Right hindlimb (tissue), 1 donor: Measurements from ENCODE around the gene TTC31.
A peak's percentile ranks its signal among the peaks of the same experiment; 100 is the strongest.

Experiments
- DNase-seq: peaks from one replicate; pipeline ENCODE4 v3.0.0-alpha.2; 2018

The TTC31 gene

GRCh38 chr2:74488643-74489481 is 6.0 kb downstream of the TTC31 start:
- no peak for DNase-seq

GRCh38 chr2:74489906-74490305 is 7.0 kb downstream of the TTC31 start:
- no peak for DNase-seq

- no peak for DNase-seq
Observed at GRCh38 chr2:74491648-74492544, 9.0 kb downstream of the TTC31 start.

- no peak for DNase-seq
Observed at GRCh38 chr2:74493546-74493945, 10.7 kb downstream of the TTC31 start.

- DNase-seq, result no peak
Observed at GRCh38 chr2:74495440-74495839, 12.6 kb downstream of the TTC31 start.

GRCh38 chr2:74496997-74497776 is 14.3 kb downstream of the TTC31 start:
- no peak for DNase-seq

- DNase-seq, result no peak
Observed at GRCh38 chr2:74497777-74498499, 15.1 kb downstream of the TTC31 start.

- DNase-seq, result no peak
Observed at GRCh38 chr2:74498500-74499266, 15.8 kb downstream of the TTC31 start.

GRCh38 chr2:74499267-74499939 is 16.5 kb downstream of the TTC31 start, which contains the start of gene LBX2:
Gene LBX2 (minus strand): TSS chr2:74499603. CDS start chr2:74499537, 66 bp downstream.
- peak; percentile 72 for DNase-seq

GRCh38 chr2:74499940-74500577 is 17.2 kb downstream of the TTC31 start:
- no peak for DNase-seq

GRCh38 chr2:74500578-74500946 is 17.7 kb downstream of the TTC31 start:
- no peak for DNase-seq

- no peak for DNase-seq
Observed at GRCh38 chr2:74501335-74502071, 18.6 kb downstream of the TTC31 start.

GRCh38 chr2:74502147-74502719 is 19.4 kb downstream of the TTC31 start:
- no peak for DNase-seq

GRCh38 chr2:74502720-74503505 is 20.0 kb downstream of the TTC31 start:
- DNase-seq, result peak; percentile 80

- no peak for DNase-seq
Observed at GRCh38 chr2:74503506-74504475, 20.9 kb downstream of the TTC31 start.

- no peak for DNase-seq
Observed at GRCh38 chr2:74504591-74504990, 21.7 kb downstream of the TTC31 start.
